Panc1 (cell line): ENCODE results near the gene PAQR4. TPM values are rescaled to one million over a fixed set of nuclear protein-coding genes. Genes with fewer than 3 reads are reported as not detected.

ENCODE experiments used
- ATAC-seq: fragments of 200-7000 bp; cut with Tn5 transposase; 2 replicates; pipeline ENCODE4 v1.9.1; 2020; ENCODE audit warnings: mild to moderate bottlenecking, moderate library complexity
- BruUV-seq: library from RNA; stranded (reverse); fragments of 400-500 nt; replicated peaks from 2 replicates; lab custom pipeline; 2021; lab: Mats Ljungman, UMichigan
- CTCF ChIA-PET: fragments of 300-600 bp; sonication (Branson Sonifier 250); formaldehyde crosslinking; loops from one replicate; lab custom pipeline; 2022; ENCODE audit warnings: antibody characterized with exemption; lab: Charles Lee
- POLR2A ChIA-PET: fragments of 300-600 bp; sonication (Branson Sonifier 250); formaldehyde crosslinking; loops from one replicate; lab custom pipeline; 2022; ENCODE audit warnings: antibody characterized with exemption; lab: Charles Lee
- DNase-seq: peaks from one replicate; pipeline ENCODE4 v3.0.0-alpha.2; 2010; ENCODE audit warnings: low read depth, low spot score
- H3K27ac ChIP-seq: 2 replicates; pipeline ENCODE4 v1.5.1; 2011; ENCODE audit warnings: mild to moderate bottlenecking, low read length, inconsistent platforms
- H3K27me3 ChIP-seq: fragments of 200-500 bp; sonication (Bioruptor generic); 2 replicates; pipeline ENCODE4 v1.6.0; 2014; ENCODE audit warnings: low read length, inconsistent platforms; ENCODE audit not compliant: control insufficient read depth, insufficient read depth
- H3K36me3 ChIP-seq: fragments of 200-500 bp; sonication (Bioruptor generic); 2 replicates; pipeline ENCODE4 v1.5.1; 2014; ENCODE audit warnings: inconsistent platforms, mild to moderate bottlenecking, low read length, moderate library complexity; ENCODE audit not compliant: control insufficient read depth, insufficient read depth
- H3K4me1 ChIP-seq: 2 replicates; pipeline ENCODE4 v1.5.1; 2011; ENCODE audit warnings: inconsistent platforms, mild to moderate bottlenecking, low read length, moderate library complexity; ENCODE audit not compliant: control insufficient read depth, insufficient read depth
- H3K4me3 ChIP-seq, 2 experiments: 2 replicates each; pipeline ENCODE4 v1.5.1; 2011 to 2012; ENCODE audit warnings: low read depth in 2 of 2, low read length in 2 of 2, mild to moderate bottlenecking in 2 of 2, inconsistent platforms in 1 of 2, moderate library complexity in 1 of 2
- H3K9me3 ChIP-seq: fragments of 200-500 bp; sonication (Bioruptor generic); 2 replicates; pipeline ENCODE4 v1.5.1; 2014; ENCODE audit warnings: low read depth, mild to moderate bottlenecking, inconsistent platforms, low read length, moderate library complexity; ENCODE audit not compliant: control insufficient read depth, insufficient read depth
- CTCF ChIP-seq: fragments of 450-650 bp; IDR thresholded peaks from 2 replicates; pipeline ENCODE4 v1.5.1; 2017; ENCODE audit warnings: mild to moderate bottlenecking
- POLR2AphosphoS5 ChIP-seq: IDR thresholded peaks from 2 replicates; pipeline ENCODE4 v1.6.1; 2012; ENCODE audit warnings: mild to moderate bottlenecking, low read depth, low read length, moderate library complexity
- REST ChIP-seq, 2 experiments: IDR thresholded peaks; 2 replicates each; pipeline ENCODE4 v1.6.1; 2011 to 2012; ENCODE audit warnings: low read depth in 2 of 2, control low read depth in 1 of 2, low read length in 1 of 2, mild to moderate bottlenecking in 1 of 2, moderate library complexity in 1 of 2; ENCODE audit not compliant: insufficient read depth in 1 of 2
- SIN3A ChIP-seq: IDR thresholded peaks from 2 replicates; pipeline ENCODE4 v1.6.1; 2012; ENCODE audit warnings: low read depth, mild to moderate bottlenecking, low read length, moderate library complexity, borderline replicate concordance; ENCODE audit not compliant: insufficient read depth
- TCF7L2 ChIP-seq: IDR thresholded peaks from 2 replicates; pipeline ENCODE4 v1.6.1; 2011; ENCODE audit warnings: mild to moderate bottlenecking, low read depth, low read length, inconsistent platforms
- in situ Hi-C: cut with HindIII; loops from 2 replicates; pipeline ENCODE4 v1.10.0; 2016; ENCODE audit warnings: low sequenced_read_pairs, low pct_unique_long_range_greater_than_20kb
- intact Hi-C: fragments of 100-400 bp; cut with micrococcal nuclease; formaldehyde crosslinking; loops from one replicate; pipeline ENCODE4 v1.10.0; 2022; ENCODE audit not compliant: unreplicated experiment
- total RNA-seq: library from RNA; stranded (reverse); gene quantifications from one replicate; pipeline ENCODE4 v1.2.1, GENCODE V29; 2021; ENCODE audit not compliant: unreplicated experiment

PAQR4 gene
- total RNA-seq, 1 experiment from 2014 or later = 51.8 TPM

GRCh38 chr16:3013998-3014690 lies 45.0 kb downstream of the PAQR4 start:
- BruUV-seq = no TSS peak

GRCh38 chr16:3014971-3015370 lies 45.8 kb downstream of the PAQR4 start:
- no TSS peak for BruUV-seq
- no peak for TF ChIP-seq CTCF
- in situ Hi-C loops = no loop called here
- ChIA-PET POLR2A (no interaction called here), CTCF (no interaction called here)
- Histone ChIP-seq H3K27me3 (no peaks in the 10 kb centered on the region), H3K36me3 (no peaks in the 10 kb centered on the region), H3K4me1 (peaks cover 10% of the 10 kb centered on the region; the same call in 1 of the 2 replicates), H3K27ac (no peak overlapping the region), H3K9me3 (no peaks in the 10 kb centered on the region), H3K4me3 (no peak overlapping the region)
- intact Hi-C loops = no loop called here
- DNase-seq (no peak), ATAC-seq (no peak)

More at GRCh38 chr16:3013998-3014690, 45.0 kb downstream of the PAQR4 start:
- ATAC-seq = no peak
- no peak for TF ChIP-seq SIN3A
- TF ChIP-seq POLR2AphosphoS5 = no peak
- TF ChIP-seq TCF7L2 = no peak
- TF ChIP-seq CTCF = no peak
- no peak for TF ChIP-seq REST (IDR thresholded peaks at IDR 0.05; ENCODE audit: insufficient read depth in 1 of 2, low read depth in 2 of 2, low read length in 1 of 2)
- H3K4me3 ChIP-seq = no peak overlapping the region
- in situ Hi-C loops = no loop called here
- peaks cover 11% of the 10 kb centered on the region; the same call in 1 of the 2 replicates for H3K4me1 ChIP-seq
- H3K27ac ChIP-seq = no peak overlapping the region
- POLR2A ChIA-PET = no interaction called here
- H3K27me3 ChIP-seq = no peaks in the 10 kb centered on the region
- H3K36me3 ChIP-seq = no peaks in the 10 kb centered on the region
- intact Hi-C loops = no loop called here
- no peak for DNase-seq
- no peaks in the 10 kb centered on the region for H3K9me3 ChIP-seq
- CTCF ChIA-PET = interaction anchor here (0.8 to 1.0 kb wide), 2 partner anchors 9 to 17 kb away, joined by 3 read pairs; no protein-coding TSS in a partner anchor
